PFSK-1 (cell line): ENCODE measurements around the gene WFIKKN1.

Experiments
- POLR2AphosphoS5 ChIP-seq: IDR thresholded peaks from 2 replicates; pipeline ENCODE4 v1.6.1; 2012; ENCODE audit warnings: low read depth, mild to moderate bottlenecking, control low read depth, low read length, moderate library complexity
- TAF1 ChIP-seq: IDR thresholded peaks from 2 replicates; pipeline ENCODE4 v1.6.1; 2012; ENCODE audit warnings: low read length, control low read depth, borderline replicate concordance; ENCODE audit not compliant: insufficient read depth

GRCh38 chr16:609984-610383, 20.8 kb upstream of the WFIKKN1 start:
- TF ChIP-seq TAF1 (no peak), POLR2AphosphoS5 (no peak)
